ENCODE measurements around the gene ZDHHC24.
A peak's percentile ranks its signal among the peaks of the same experiment; 100 is the strongest.
"Not testable (repeated sequence)": the region's sequence is repeated elsewhere in the genome, so short reads cannot be mapped to it uniquely, and the experiment has no call there.

The ZDHHC24 gene

DNA sequence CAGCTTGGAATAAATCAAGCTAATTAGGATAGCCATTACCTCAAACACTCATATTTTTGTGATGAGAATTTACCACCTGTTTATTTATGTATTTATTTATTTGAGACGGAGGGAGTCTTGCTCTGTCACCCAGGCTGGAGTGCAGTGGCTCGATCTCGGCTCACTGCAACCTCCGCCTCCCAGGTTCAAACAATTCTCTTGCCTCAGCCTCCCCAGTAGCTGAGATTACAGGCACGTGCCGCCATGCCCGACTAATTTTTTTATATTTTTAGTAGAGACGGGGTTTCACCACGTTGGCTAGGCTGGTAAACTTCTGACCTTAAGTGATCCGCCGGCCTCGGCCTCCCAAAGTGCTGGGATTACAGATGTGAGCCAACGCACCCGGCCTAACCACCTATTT, 896 bp downstream of the ZDHHC24 start:
- DNase-seq (ENCODE audit: low read depth in 2 of 2), result not testable (repeated sequence)

DNA sequence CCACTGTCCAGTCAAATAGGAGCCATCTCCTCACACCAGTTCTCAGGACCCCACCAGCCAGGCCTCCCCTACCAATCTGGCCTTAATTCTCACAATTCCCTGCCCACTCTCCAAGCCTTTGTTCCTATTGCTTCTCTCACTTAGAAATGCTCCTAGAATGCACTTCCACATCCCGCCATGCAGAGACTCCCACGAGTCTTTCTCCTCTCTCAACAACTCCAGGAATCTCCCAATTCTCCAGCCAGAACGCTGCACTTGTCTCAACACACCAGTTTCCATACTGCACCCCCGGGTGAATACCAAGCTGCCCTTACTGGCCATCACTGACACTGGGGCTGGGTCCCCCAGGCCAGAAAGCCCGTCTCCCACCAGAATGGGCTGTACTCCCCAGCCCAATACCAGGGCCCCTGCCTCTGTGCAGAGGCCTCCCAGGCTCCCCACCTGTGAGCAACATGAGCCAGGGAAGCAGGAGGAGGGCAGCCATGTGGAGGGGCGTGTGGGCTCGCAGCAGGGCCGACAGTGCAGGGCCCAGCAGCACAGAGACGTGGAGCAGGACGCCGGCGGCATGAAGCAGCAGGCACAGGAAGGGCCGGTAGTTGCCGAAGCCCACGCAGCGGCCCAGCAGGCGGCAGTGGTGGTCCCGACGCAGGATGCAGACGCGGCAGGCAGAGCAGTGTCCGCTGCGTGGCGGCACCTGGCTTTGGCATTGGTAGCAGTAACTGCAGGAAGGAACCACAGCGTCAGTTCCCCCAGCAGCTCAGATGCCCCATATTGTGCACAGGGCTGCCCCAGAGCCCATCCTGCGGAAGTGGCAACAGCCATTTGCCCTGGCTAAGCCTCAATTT, 2.4 kb downstream of the ZDHHC24 start:
- peak; percentile 25 for DNase-seq (ENCODE audit: low read depth in 2 of 2)

DNA sequence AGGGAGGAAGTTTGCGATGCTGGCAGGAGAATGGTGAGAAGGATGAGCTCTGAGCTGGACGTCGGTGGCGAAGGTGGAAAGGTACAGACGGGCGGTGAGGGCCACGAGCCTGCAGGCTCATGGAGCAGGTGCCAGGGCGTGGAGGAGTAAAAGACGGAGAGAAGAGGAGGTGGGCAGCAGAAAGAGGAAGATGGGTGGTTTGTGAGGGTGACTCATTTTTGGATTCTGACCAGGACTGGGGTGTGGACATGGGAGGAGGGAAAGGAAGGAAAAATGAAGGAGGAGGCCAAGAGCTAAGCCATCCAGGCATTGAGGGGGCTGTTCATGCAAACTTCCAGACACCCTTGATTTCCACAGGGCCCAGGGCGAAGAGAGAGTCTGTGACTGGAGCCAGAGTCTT, 3.5 kb downstream of the ZDHHC24 start:
- no peak for DNase-seq (ENCODE audit: low read depth in 2 of 2)

DNA sequence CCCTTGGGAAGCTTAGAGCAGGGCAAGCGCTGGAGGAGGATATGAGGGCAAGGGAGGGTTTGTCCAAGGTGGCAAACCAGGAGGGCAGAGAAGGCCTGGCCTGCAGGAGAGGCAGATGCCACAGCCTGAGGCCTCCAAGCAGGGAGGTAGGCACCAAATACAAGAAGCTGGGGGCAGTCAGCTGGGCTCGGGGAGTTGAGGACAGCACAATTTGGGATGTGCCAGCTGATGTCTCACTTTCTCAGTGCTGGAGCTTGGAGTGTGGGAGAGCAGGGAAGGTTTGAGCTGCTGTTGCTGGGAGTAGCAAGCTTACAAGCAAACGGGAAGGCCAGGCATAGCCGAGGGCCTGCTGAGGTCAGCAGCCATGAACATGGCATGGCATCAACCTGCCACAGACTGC, 4.0 kb downstream of the ZDHHC24 start:
- DNase-seq (ENCODE audit: low read depth in 2 of 2), result no peak

DNA sequence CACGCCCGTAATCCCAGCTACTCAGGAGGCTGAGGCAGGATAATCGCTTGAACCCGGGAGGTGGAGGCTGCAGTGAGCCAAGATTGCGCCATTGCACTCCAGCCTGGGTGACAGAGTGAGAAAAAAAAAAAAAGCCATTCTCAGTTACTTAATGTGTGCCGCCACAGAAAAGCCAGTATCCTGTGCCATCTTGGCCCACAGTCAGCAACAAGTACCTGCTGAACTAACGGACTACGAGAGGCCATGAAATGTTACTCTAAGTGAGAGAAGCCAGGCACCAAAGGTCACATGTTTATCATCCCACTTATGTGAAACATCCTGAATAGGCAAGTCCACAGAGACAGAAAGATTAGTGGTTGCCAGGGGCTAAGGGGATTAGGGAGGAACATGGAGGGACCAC, 5.2 kb downstream of the ZDHHC24 start:
- DNase-seq (ENCODE audit: low read depth in 2 of 2), result not testable (repeated sequence)

DNA sequence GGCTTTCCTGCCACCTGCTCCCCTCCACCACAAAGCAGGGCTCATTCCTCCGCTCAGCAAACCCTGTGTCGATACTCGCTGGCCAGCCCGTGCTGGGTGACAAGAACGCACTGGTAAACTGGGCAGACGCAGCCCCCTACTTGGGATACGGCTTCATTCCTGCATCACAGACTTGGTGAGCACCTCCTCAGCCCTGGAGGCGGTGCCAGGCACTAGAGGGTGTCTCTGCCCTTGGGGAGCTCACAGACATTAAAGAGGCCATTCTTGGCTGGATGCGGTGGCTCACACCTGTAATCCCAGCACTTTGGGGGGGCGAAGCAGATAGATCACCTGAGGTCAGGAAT, 6.0 kb downstream of the ZDHHC24 start:
- DNase-seq (ENCODE audit: low read depth in 2 of 2), result no peak

DNA sequence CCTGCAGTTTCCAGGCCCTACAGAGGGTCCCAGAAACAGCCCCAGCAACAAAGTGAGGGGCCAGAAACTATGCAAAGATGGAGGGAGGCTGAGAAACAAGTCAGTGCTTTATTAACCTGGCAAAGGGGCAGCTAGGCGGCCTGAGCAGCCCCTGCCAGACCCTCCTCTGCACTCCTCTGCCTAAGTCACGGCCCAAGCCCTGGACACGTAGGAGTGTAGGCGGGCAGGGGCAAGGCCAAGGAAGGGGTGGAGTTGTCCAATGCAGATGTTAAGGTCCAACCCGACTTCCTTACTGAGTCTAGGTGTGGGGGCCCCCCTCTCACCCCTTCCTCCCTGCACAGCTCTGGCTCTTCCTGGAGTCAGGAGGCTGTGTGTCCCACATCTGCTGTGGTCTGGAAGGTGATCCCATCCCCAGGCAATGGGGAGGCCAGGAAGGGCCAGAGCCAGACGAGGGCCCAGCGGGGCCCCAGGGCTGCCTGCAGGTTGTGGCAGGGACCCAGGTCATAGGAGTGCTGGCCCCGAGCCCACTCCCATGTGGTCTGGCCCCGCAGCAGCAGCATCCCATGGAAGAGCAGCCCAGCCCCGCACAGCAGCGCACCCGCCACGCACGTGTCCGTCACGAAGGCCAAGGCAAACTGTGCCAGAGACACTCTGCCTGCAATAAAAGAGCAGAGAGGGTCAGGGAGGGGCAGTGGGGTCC, 6.5 kb downstream of the ZDHHC24 start:
- no peak for DNase-seq (ENCODE audit: low read depth in 2 of 2)

DNA sequence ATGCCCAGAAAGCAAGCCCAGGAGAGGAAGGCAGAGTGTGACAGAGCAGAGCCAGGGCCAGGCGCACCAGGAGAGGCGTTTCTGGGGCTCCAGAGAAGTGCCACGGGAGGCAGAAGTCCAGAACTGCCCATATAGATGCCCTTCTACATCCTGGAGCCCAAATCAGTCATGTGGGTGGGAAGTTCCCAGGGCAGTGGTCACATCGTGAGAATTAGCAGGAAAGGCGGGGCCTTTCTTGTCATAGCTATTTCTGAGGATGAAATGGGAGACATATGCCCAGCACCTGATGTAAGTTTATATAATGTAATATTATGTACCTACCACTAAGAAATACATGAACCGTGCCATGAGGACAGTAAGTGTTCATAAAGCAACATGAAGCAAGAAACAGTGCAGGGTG, 13.1 kb downstream of the ZDHHC24 start:
- no peak for DNase-seq (ENCODE audit: low read depth in 2 of 2)

DNA sequence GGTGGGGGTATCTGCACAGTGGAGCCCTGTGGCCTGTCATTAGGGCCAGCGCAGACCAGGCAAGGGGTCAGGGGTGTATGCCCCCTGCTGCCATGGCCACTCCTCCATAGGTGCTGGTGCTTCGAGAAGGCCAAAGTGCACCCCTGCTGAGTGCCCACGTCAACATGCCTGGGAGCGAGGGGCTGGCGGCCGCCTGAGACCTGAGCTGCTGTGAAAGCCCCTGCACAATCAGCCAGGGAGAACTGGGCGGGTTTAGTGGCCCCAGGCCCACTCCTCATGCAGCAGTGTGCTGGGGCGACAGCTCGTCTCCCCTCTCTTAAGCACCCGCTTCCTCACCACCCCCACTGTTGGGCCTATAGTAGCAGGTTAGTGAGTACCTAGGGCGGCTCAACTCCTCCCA, 14.0 kb downstream of the ZDHHC24 start:
- DNase-seq (ENCODE audit: low read depth in 2 of 2), result no peak

DNA sequence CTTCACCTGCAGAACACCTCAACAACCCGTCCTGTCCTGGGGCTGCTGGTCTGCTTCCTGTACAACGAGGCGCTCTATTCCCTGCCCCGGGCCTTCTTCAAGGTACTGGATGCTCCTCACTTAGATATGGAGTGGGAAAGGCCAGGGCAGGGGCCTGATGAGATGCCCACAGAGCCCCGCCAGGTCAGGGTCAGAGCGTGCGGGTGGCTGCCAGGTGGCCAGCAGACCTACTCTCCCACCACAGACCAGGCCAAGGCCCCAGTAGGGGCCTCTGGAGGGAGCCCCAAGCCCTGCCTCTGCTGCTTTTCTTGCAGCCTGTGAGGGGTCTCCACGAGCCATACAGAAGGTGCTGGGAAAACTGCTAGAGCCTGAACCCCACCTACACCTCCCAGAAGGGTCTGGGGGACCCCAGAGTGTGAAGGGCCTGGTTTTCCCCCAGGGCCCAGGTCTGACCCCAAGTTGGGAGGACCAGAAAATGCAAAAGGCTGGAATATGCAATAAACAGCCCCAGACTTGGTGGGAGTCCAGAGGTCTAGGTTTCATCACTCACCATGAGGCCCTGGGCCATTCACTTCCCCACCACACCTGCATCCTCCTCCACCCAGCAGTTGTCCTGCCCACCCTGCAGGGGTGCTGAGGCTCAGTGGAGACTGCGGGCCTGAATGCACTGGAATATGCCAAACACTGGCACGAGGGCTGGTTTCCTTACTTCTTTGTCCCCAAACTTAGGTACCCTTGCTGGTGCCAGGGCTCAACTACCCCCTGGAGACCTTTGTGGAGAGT, 14.7 kb downstream of the ZDHHC24 start:
- DNase-seq (ENCODE audit: low read depth in 2 of 2), result no peak

DNA sequence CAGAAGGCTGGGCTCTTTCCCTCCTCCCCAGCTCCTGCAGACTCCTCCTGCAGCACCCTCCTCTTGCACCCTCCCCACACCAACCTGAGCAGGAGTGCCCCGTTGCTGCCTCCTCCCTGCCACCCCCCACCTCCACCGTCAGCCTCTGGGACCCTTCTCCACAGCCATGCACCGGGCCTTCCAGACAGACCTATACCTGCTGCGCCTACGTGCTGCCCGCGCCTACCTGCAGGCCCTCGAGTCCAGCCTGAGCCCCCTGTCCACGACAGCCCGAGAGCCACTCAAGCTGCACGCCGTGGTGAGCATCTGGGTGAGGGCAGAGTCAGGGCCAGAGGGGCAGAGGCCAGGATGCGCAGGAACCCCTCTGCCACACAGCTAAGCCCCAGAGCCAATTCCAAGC, 16.2 kb downstream of the ZDHHC24 start:
- DNase-seq (ENCODE audit: low read depth in 2 of 2), result no peak

DNA sequence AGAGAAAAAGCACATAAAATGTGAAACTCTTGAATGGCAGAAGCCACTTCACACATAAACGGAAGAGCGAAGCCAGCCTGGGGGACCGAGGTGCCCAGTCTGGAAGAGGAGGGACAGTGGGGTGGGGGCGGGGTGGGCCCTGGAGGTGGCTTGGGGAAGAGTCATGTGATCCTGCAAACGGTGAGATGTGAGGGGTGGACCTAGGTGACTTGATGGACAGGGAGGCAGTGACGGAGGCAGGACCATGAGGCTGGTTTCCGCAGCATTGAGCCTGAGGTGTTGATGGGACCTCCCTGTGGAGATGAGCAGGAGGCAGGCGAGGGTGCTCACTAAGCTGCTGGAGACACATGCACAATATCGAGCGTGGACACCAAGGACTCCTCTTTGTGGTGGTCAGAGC, 16.8 kb downstream of the ZDHHC24 start:
- no peak for DNase-seq (ENCODE audit: low read depth in 2 of 2)

DNA sequence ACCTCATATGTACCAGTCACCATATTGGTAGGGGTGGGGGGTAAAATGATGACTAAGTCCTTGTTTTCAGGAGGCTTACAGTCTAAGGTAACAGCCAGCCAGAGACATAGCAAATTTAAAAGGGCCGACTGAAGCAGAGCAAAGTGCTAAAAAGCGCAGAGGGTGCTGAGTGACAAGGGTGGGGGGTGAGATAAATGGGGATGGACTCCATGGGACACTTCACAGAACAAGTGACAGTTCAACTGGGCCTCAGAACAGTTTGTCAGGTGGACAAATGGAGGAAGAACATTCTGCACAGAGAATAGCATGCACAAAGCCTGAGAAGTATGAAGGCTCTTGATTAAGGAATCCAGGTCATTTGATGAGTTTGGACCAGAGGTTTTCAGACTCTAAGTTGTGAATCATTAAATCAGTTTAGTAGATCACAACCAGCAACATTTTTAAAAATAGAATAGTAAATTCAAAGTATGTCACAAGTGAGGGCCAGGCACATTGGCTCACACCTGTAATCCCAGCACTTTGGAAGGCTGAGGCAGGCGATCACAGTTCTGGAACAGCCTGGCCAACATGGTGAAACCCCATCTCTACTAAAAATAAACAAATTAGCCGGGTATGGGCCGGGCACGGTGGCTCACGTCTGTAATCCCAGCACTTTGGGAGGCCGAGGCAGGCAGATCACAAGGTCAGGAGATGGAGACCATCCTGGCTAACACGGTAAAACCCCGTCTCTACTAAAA, 21.4 kb downstream of the ZDHHC24 start:
- DNase-seq (ENCODE audit: low read depth in 2 of 2), result no peak

DNA sequence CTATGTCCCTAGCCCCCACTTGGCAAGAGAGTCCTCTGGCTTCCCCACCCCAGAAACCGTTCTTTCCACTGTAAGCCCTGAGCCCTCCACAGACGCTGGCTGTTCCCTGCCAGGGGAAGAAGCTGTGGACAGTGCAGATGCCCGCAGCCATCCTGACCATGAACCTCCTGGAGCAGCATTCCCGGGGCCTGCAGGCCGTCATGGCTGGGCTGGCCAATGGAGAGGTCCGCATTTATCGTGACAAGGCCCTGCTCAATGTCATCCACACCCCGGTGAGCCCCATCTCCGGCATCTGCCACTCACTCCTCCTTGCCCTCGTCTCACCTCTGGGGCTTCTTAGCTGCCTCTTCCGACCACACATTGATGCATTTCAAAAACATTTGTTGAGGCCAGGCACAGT, 22.2 kb downstream of the ZDHHC24 start:
- DNase-seq (ENCODE audit: low read depth in 2 of 2), result no peak

DNA sequence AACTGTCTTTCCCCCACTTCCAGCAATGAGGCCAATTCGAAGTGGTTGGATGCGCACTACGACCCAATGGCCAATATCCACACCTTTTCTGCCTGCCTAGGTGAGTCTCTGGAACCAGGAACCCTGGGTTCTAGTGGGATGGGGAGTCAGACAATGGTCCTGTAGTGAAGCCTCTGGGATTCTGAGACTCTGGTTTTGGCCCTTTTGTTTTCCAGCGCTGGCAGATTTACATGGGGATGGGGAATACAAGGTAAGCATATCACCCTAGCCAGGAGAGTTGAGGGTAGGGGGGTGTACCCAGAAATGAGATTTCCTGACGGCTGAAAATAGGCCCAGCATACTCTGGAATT, 34.9 kb downstream of the ZDHHC24 start:
- no peak for DNase-seq (ENCODE audit: low read depth in 2 of 2)

DNA sequence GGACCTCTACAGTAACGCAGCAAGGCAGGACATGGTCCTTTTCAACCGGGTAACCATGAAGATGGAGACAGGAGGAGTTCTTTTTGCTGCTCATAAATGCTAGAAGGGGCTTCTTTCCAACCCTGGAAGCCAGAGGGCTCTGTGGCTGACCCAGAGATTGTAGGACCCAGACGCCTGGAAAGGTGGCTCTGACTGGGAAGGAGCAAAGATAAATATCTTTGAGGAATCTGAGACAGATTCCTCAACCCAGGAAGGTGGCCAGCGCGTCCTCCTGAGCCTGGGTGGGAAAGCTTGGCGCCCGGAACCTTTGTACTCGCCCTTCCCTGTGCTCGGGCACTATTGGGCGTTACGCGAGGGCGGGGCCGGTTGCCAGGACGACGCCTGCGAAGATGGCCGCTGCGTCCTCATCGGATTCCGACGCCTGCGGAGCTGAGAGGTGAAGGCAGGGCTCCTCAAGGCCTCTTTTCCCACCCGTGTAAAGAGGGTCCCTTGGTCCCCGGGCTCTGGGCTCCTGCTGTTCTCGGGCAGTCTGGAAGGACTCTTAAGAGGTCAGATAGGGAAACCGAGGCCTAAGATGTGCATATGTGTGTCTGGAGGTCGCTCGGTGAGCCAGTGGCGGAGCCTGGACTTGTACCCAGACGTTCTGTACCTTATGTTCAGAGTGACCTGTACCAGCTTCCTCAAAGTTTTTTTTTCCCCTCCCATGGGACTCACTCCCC, 35.4 kb downstream of the ZDHHC24 start, which contains the start of gene BBS1:
Gene BBS1, plus strand, starts transcription at position 365 of the 719 bp plus-strand sequence. Its CDS starts 25 bp downstream, at position 390.
- peak; percentile 50 to 52 for DNase-seq (ENCODE audit: low read depth in 2 of 2)

DNA sequence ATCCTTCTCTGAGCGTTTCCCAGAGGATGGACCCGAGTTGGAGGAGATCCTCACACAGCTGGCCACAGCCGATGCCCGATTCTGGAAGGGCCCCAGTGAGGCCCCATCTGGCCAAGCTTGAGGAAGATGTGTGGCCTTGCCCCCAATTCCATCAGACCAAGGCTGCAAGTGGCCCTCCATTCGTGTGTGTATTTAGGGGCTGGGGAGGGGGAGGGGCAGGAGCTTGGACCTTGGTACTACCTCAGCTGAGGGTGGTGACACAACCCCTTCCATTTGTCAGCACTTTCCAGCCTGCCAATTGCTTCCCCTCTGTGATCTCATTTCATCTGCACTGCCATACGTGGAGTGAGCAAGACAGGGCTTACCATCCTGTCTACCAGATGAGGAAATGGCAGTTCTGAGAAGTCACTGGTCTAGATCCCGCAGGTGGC, 36.7 kb downstream of the ZDHHC24 start:
- DNase-seq (ENCODE audit: low read depth in 2 of 2), result no peak

DNA sequence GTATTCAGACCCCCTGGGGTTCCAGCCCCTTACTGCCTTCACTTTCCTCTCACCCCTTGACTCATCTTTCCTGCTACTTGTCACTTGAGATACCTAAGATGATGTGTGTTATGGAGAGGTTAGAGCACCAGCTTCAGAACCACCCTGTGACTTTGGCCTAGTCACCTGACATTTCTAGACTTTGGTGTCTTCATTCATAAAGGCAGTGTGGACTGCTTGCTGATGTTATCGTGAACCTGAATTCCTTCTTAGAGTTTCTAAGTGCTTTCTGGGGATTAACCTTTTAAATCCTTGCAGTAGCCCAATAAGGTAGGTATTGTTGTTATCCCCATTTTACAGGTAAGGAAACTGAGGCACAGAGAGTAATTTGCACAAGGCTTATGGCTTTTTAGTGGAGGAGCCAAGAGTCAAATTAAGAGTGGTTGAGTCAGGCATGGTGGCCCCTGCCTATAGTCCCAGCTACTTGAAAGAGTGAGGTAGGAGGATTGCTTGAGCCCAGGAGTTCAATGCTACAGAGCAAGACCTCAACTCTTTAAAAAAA, 40.5 kb downstream of the ZDHHC24 start:
- DNase-seq (ENCODE audit: low read depth in 2 of 2), result no peak

DNA sequence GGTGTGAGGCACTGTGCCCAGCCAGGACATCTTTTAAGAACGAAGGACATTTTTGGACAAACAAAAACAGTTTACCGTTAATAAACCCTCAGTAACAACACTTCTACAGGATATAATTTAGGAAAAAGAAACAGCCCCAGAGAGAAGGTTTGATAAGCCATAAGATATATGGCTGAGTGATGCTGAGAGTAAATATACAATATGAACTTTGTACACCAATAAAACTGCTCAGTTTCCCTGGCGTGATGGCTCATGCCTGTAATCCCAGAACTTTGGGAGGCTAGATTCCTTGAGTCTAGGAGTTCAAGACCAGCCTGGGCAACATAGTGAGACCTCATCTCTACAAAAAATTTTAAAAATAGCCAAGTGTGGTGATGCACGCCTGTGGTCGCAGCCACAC, 47.3 kb downstream of the ZDHHC24 start:
- no peak for DNase-seq (ENCODE audit: low read depth in 2 of 2)

DNA sequence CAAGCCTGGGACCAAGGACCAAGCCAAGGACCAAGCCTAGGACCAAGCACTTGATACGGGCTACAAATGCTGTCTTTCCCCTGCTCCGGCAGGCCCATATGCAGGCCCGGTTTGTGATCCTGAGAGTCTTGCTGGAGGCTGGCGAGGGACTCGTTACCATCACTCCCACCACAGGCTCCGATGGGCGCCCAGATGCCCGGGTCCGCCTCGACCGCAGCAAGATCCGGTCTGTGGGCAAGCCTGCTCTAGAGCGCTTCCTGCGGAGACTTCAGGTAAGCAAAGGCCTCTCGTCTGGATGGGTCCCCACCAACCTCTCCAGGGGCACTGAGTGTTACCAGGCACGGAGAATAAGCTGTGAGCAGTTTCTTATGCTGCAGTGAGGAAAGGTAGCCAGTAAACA, 48.6 kb downstream of the ZDHHC24 start:
- DNase-seq (ENCODE audit: low read depth in 2 of 2), result no peak

DNA sequence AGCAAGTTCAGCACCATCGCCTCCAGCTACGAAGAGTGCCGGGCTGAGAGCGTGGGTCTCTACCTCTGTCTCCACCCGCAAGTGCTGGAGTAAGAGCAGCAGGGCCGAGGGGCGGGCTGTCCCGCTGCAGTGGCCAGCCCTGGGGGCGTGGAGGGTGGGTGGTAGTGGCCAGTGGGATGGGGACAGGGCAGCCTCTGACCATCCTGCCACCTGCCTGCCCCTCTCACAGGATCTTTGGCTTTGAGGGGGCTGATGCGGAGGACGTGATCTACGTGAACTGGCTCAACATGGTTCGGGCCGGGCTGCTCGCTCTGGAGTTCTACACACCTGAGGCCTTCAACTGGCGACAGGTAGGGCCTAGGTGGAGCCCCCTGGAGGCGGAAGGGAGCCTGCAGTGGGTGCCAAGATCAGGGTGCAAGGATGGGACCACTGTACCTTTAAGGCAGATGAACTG, 50.4 kb downstream of the ZDHHC24 start:
- no peak for DNase-seq (ENCODE audit: low read depth in 2 of 2)

Data from stimulated activated CD8-positive, alpha-beta memory T cell treated with anti-CD3 and anti-CD28 coated beads, Interleukin-15, amount 100 ng/mL, for 4 hours (primary cell).